Posterior vena cava (tissue), 2 donors: Measurements from ENCODE around the gene TM4SF20. TPM values are rescaled to one million over a fixed set of nuclear protein-coding genes. Genes with fewer than 3 reads are reported as not detected.
"Not testable (repeated sequence)": the region's sequence is repeated elsewhere in the genome, so short reads cannot be mapped to it uniquely, and the experiment has no call there.

Experiments used
- DNase-seq: peaks from one replicate; pipeline ENCODE4 v3.0.0-alpha.2; 2020; ENCODE audit warnings: low spot score
- intact Hi-C, 2 donors: fragments of 100-400 bp; cut with DNase I; formaldehyde crosslinking; loops; one replicate each; pipeline versions ENCODE4 v1.14.1 to v1.14.2; 2022 to 2023
- total RNA-seq, 2 donors: library from RNA; stranded (reverse); fragmentation: NEBNext Ultra II Directional; extraction: Animal tissue kit (Norgen Biotek cat#: 25700); gene quantifications; one replicate each; pipeline ENCODE4 v1.2.1, GENCODE V29; 2021
- donor health status: DM: yes; HTN: yes; CAD: no.
- donor health status: DM: yes; HTN: yes; CAD: no.

Gene TM4SF20
- total RNA-seq, 2 donors from 2014 or later = 0.10 TPM; not detected in 1

GRCh38 chr2:227402321-227402720 is 23.2 kb upstream of the TM4SF20 start:
- intact Hi-C loops = loop anchor here (10.0 kb wide), 3 partner anchors 72 to 362 kb away; partner anchors contain the start of gene AGFG1 (in 1 of the 2)
- DNase-seq = no peak

- DNase-seq = no peak
- intact Hi-C loops = loop anchor here (10.0 kb wide), 3 partner anchors 73 to 363 kb away; partner anchors contain the start of gene AGFG1 (in 1 of the 2)
Measured at GRCh38 chr2:227401550-227401949, 22.4 kb upstream of the TM4SF20 start.

DNA sequence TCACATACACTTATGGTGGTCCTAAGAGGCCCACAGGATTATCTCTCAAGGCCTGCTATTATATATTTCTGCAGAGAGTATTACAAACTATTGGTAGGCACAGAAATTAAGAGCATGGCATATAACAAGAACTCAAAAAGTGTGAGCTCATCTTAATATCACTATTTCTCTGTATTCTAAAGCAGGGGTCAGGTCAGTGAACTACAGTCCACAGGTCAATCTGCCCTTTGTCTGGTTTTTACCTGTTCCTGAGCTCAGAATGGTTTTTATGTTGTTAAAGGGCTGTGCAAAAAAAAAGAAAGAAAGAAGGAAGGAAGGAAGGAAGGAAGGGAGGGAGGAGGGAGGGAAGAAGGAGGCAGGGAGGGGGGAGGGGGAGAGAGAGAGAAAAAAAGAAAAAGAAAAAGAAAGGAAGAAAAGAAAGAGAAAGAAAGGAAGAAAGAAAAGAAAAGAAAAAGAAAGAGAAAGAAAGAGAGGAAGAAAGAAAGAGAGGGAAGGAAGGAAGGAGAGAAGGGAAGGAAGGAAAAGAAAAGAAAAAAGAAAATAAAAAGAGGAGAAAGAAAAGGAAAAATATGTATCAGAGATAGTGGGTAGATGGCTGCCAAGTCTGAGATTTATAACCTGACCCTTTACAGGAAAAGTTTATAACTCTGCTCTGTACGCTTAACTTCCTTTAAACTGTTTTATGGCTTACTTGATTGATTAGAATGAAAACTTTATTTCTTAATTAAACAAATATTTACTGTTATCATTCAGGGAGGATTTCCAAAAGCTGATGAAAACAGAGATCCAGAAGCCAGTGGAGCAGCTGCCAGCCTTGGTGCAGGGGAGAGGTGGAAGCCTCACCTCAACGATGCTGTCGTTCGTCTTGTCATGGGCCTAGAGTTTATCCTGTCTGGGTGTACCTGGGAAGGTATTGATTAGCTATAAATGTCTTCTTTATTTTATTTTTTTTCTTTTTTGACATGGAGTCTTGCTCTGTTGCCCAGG is 19.9 kb upstream of the TM4SF20 start:
- intact Hi-C loops = no loop called here
- DNase-seq = no peak

DNA sequence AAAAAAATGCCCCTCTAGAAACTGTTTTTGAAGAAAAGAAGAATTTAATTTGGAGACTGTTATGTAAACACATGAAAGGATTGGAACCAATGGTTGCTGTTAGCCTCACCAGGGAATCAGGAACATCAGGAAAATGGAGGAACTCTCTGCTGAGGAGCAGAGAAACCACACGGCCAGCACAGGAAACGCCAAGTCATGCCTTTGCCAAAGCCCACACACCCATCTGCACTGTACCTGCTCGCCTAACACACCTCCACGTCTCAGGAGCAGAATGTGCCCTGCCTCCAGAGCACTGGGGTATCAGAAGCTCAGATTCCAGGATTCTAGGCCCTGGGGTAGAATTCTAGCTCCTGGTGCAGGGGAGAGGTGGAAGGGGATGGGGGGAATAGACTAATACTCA is 18.5 kb upstream of the TM4SF20 start:
- intact Hi-C loops = no loop called here
- DNase-seq = no peak

DNA sequence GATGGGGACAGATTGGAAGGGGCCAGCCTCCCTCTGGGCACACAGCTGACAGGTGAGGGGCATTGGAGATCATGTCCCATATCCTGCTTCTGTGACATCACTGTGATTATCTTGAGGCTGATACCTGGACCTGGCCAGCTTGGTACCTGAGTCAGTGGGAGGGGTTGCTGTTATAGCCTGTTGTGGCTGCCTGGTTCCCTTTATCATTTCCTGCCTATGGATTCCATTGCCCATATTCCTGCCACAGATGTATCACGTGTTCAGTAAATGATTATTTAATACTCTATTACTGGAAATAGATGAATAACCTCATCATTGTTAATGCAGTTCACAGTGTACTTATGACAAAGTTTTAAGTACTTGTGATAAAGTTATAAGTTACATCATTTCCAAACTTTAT is 16.4 kb upstream of the TM4SF20 start:
- intact Hi-C loops = no loop called here
- DNase-seq = no peak

DNA sequence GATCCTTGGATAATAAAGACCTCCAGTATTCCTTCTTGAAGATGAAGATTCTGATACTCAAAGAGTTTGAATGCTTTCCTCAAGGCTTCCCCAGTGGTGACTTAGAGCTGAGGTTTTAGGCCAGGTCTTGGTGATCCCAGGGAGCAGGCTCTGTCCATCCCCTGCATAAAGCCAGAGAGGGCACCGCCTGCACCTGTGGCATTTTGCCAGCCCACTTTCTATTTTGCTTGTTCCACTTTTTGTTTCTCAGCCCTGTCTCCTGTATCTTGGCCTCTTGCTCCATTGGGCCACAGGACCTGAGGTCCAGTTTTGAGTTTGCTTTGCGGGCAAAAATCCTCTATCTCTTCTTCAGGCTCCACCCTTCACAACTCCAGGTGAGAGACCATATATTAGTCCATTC is 15.3 kb upstream of the TM4SF20 start:
- intact Hi-C loops = no loop called here
- no peak for DNase-seq

DNA sequence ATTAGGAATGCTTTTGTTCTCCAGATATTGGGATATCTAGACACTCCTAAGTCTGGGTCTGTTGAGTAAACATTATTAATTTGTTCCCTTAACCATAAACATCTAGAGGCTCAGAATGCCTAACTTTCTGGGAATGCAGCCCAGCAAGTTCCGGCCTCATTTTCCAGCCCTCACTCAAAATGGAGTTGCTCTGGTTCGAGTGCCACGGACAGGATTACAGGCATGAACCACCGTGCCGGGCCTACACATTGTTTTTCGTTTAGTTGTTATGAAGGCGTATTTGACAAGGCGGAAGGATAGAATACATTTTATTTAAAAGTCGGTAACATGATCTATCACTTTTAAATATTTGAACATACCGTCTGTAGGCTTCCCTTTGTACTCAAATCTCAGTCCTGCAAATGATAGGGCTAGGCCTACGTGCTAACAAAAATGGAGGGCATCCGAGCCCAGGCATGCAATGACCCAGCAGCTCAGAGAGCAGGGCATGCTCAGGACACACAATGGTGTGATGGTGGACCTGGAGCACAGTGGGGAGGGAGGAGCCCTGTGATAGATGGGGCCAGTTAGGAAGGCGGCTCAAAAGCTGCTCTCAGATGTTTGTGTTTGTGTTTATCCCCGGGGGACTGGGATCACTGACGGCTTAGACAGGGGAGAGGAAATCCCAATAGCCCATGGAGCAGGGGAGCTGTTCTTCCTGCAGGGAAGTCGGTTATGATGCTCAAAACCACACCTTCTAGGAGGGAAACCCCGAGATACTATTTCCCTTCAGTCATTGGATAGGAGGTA is 11.6 kb upstream of the TM4SF20 start:
- no peak for DNase-seq
- intact Hi-C loops = no loop called here

DNA sequence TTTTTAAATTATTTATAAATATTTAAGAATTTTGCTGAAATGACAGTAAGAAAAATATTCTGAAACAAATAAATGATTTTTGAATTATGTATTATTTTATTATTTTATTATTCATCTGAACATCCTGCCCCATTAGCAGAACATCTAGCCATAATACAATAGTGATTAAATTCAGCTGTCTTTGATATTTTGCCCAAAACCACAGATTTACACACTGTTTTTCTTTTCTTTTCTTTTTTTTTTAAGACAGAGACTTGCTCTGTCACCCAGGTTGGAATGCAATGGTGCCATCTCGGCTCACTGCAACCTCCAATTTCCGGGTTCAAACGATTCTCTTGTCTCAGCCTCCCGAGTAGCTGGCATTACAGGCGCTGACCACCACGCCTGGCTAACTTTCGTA is 10.6 kb upstream of the TM4SF20 start:
- intact Hi-C loops = no loop called here
- DNase-seq = no peak

DNA sequence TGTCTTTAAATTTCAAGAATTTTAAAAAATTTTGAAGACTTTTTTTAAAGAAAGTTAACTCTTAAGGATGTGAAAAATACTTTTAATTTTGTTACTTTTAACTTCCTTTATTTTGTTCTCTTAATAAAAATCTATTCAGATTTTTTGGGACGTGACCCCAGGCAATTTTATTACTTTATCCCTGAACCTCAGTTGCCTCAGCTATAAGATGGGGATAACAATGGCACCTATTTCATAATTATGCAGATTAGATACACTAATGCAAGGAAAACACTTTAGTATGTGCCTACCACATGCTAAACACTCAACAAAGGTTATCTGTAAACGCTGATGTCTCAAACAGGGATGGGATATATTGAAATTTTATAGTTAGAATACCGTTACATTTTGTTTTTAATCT is 10.1 kb upstream of the TM4SF20 start:
- intact Hi-C loops = no loop called here
- no peak for DNase-seq

DNA sequence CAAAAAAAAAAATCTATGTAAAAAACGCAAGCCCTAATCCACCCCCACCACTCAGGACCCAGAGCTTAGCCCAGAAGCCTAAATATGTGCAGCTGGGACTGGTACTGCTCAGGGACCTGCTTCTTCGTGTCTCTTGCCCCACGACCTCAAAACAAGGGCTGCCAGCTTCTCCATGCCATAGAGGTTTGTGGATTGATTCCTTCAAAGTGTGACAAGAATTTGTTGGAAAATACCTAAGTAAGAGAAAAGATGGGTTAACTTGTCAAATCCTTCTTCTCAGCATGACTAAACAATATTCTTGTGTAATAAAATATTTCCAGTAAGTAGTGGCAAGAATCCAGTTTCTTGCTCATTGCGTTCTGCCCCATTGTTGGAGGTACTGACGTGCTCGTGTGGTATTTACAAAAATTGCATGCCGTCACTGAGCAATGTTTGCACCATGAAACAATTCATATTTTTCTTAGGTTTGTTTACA is 9.5 kb upstream of the TM4SF20 start:
- intact Hi-C loops = no loop called here
- no peak for DNase-seq

DNA sequence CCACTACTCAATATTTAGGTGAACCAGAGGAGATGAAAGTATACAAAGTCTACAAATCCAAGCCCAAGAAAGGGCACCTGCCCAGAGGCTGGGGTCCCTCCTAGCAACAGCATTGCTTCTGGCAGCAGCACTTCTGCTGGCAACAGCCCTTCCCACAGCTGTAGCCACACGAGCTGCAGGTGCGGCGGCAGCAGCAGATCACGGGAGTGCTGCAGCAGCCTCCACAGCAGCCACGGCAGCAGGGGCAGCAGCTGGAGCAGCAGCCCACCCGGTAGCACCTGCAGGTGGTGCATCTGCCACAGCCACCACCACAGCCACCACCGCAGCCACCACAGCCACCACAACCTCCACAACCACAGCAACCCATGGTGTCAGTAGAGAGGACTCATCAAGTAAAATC is 8.5 kb upstream of the TM4SF20 start, which contains the start of gene SCYGR1:
TSS of gene SCYGR1 (minus strand) at position 367 of the 400 bp plus-strand sequence. CDS start at position 367, 0 bp downstream.
- intact Hi-C loops, DNase-seq: not testable (repeated sequence)

GRCh38 chr2:227386630-227387029 is 7.5 kb upstream of the TM4SF20 start:
- no peak for DNase-seq
- intact Hi-C loops = no loop called here

DNA sequence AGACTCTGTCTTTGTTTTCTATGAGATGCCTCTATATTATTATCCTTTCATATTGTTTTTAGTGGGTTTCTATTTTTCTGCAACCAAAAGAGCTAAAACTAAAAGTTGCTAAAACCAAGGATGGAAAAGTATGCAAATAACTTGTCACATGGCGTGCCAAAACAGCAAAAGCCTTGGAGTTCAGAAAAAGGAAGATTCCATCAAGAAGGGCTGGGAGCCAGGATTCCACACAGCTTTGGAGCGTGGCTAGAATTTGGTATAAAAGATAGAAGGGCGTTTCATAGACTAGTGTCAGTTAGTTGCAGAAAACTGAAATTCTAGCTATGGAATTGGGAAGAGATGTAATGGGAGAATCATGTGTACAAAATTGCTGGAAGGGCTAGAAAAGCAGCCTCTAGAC is 4.6 kb upstream of the TM4SF20 start:
- intact Hi-C loops = no loop called here
- DNase-seq = no peak

DNA sequence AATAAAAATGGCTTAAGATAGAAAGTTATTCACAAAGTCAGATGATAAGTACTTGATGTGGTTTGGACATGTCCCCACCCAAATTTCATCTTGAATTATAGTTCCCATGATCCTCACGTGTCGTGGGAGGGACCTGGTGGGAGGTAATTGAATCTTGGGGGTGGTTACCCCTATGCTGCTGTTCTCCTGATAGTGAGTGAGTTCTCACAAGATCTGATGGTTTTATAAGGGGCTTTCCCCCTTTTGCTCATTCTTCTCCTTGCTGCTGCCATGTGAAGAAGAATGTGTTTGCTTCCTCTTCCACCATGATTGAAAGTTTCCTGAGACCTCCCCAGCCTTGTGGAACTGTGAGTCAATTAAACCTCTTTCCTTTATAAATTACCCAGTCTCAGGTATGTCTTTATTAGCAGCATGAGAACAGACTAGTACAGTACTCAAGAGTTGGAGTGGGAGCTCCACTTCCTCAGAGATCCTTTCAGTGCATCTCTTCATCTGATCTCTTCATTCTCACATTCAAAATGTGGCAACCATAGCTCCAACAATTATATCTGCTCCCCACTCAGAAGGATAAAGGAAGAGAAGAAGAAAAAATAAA is 3.2 kb upstream of the TM4SF20 start:
- DNase-seq, intact Hi-C loops: not testable (repeated sequence)

GRCh38 chr2:227378371-227378782 is 729 bp downstream of the TM4SF20 start:
- intact Hi-C loops = no loop called here
- DNase-seq = no peak

GRCh38 chr2:227377467-227378351 is 1.4 kb downstream of the TM4SF20 start:
- intact Hi-C loops = no loop called here
- DNase-seq = no peak

- DNase-seq = no peak
- intact Hi-C loops = no loop called here
Measured at GRCh38 chr2:227376656-227377396, 2.3 kb downstream of the TM4SF20 start.

DNA sequence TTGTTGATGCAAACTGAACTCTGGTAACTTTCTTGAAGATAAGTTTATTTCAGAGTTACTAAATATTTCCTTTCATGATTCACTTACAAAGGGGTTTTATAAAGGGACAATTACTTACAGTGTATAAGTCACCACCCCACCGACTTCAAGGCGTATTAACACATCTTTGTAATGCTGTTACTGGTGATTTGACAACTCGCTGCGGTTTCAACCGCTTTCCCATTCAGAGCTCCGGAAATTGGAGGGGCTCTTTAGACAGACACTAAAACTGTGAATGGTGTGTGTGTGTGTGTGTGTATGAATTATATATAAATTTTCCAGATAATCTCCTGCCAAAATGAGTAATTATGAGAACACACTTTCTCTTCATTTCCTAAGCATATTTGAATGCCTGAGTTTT is 4.9 kb downstream of the TM4SF20 start:
- intact Hi-C loops = no loop called here
- DNase-seq = no peak
